Measurements from ENCODE around the gene KIF6. TPM values are rescaled to one million over a fixed set of nuclear protein-coding genes. Genes with fewer than 3 reads are reported as not detected.
"Not testable (repeated sequence)": the region's sequence is repeated elsewhere in the genome, so short reads cannot be mapped to it uniquely, and the experiment has no call there.

The KIF6 gene
- total RNA-seq, 2 experiments from 2014 or later: not detected

- ChIA-PET CTCF (no interaction called here), POLR2A (no interaction called here)
- Mint-ChIP-seq H3K4me3 (no peak overlapping the region), H3K9me3 (ENCODE audit: insufficient read depth) (no peaks in the 10 kb centered on the region), H3K36me3 (ENCODE audit: low read depth) (no peaks in the 10 kb centered on the region), H3K27me3 (ENCODE audit: low read depth) (peaks cover 7% of the 10 kb centered on the region), H3K4me1 (ENCODE audit: low read depth) (no peaks in the 10 kb centered on the region), H3K27ac (no peak overlapping the region)
- DNase-seq (no peak), ATAC-seq (no peak)
Observed at GRCh38 chr6:39493777-39494176, 231.4 kb downstream of the KIF6 start.

- no peak overlapping the region for H3K27ac Mint-ChIP-seq
- no peaks in the 10 kb centered on the region for H3K36me3 Mint-ChIP-seq (ENCODE audit: low read depth)
- ChIA-PET CTCF (no interaction called here), POLR2A (no interaction called here)
- H3K9me3 Mint-ChIP-seq (ENCODE audit: insufficient read depth): no peaks in the 10 kb centered on the region
- H3K4me3 Mint-ChIP-seq: no peak overlapping the region
- H3K4me1 Mint-ChIP-seq (ENCODE audit: low read depth): no peaks in the 10 kb centered on the region
- H3K27me3 Mint-ChIP-seq (ENCODE audit: low read depth): peaks cover 7% of the 10 kb centered on the region
- ATAC-seq (no peak), DNase-seq (no peak)
Observed at GRCh38 chr6:39493174-39493573, 232.0 kb downstream of the KIF6 start.

GRCh38 chr6:39490108-39490507 is 235.1 kb downstream of the KIF6 start:
- Mint-ChIP-seq H3K4me1 (ENCODE audit: low read depth) (no peaks in the 10 kb centered on the region), H3K9me3 (ENCODE audit: insufficient read depth) (no peaks in the 10 kb centered on the region), H3K4me3 (no peak overlapping the region), H3K27ac (no peak overlapping the region), H3K36me3 (ENCODE audit: low read depth) (no peaks in the 10 kb centered on the region), H3K27me3 (ENCODE audit: low read depth) (peaks cover 4% of the 10 kb centered on the region)
- ChIA-PET POLR2A (no interaction called here), CTCF (no interaction called here)
- ATAC-seq (no peak), DNase-seq (no peak)

- ATAC-seq: no peak
- H3K27ac Mint-ChIP-seq: no peak overlapping the region
- no peaks in the 10 kb centered on the region for H3K36me3 Mint-ChIP-seq (ENCODE audit: low read depth)
- H3K4me3 Mint-ChIP-seq: no peak overlapping the region
- H3K4me1 Mint-ChIP-seq (ENCODE audit: low read depth): no peaks in the 10 kb centered on the region
- ChIA-PET POLR2A (no interaction called here), CTCF (no interaction called here)
- H3K27me3 Mint-ChIP-seq (ENCODE audit: low read depth): peaks cover 6% of the 10 kb centered on the region
- H3K9me3 Mint-ChIP-seq (ENCODE audit: insufficient read depth): no peaks in the 10 kb centered on the region
- no peak for DNase-seq
Observed at GRCh38 chr6:39488255-39488879, 236.8 kb downstream of the KIF6 start.

- ChIA-PET POLR2A (no interaction called here), CTCF (no interaction called here)
- no peak overlapping the region for H3K27ac Mint-ChIP-seq
- DNase-seq: no peak
- H3K27me3 Mint-ChIP-seq (ENCODE audit: low read depth): peaks cover 10% of the 10 kb centered on the region
- H3K36me3 Mint-ChIP-seq (ENCODE audit: low read depth): no peaks in the 10 kb centered on the region
- H3K4me3 Mint-ChIP-seq: no peak overlapping the region
- H3K9me3 Mint-ChIP-seq (ENCODE audit: insufficient read depth): no peaks in the 10 kb centered on the region
- no peak for ATAC-seq
- H3K4me1 Mint-ChIP-seq (ENCODE audit: low read depth): no peaks in the 10 kb centered on the region
Observed at GRCh38 chr6:39484276-39484675, 240.9 kb downstream of the KIF6 start.

- H3K4me1 Mint-ChIP-seq (ENCODE audit: low read depth); POLR2A ChIA-PET; H3K4me3 Mint-ChIP-seq; H3K36me3 Mint-ChIP-seq (ENCODE audit: low read depth); ATAC-seq; CTCF ChIA-PET; H3K9me3 Mint-ChIP-seq (ENCODE audit: insufficient read depth); DNase-seq; H3K27ac Mint-ChIP-seq: not testable (repeated sequence)
- H3K27me3 Mint-ChIP-seq (ENCODE audit: low read depth): peaks cover 17% of the 10 kb centered on the region
Observed at GRCh38 chr6:39479819-39480218, 245.4 kb downstream of the KIF6 start.

GRCh38 chr6:39476670-39477069 is 248.5 kb downstream of the KIF6 start:
- Mint-ChIP-seq H3K27ac (no peak overlapping the region), H3K36me3 (ENCODE audit: low read depth) (no peaks in the 10 kb centered on the region), H3K27me3 (ENCODE audit: low read depth) (peaks cover 16% of the 10 kb centered on the region), H3K4me1 (ENCODE audit: low read depth) (peaks cover 8% of the 10 kb centered on the region), H3K9me3 (ENCODE audit: insufficient read depth) (no peaks in the 10 kb centered on the region), H3K4me3 (no peak overlapping the region)
- ATAC-seq: no peak
- ChIA-PET CTCF (no interaction called here), POLR2A (no interaction called here)
- DNase-seq: no peak

GRCh38 chr6:39476151-39476550 is 249.1 kb downstream of the KIF6 start:
- peaks cover 16% of the 10 kb centered on the region for H3K27me3 Mint-ChIP-seq (ENCODE audit: low read depth)
- CTCF ChIA-PET: no interaction called here
- DNase-seq (no peak), ATAC-seq (no peak)
- H3K9me3 Mint-ChIP-seq (ENCODE audit: insufficient read depth): no peaks in the 10 kb centered on the region
- no peak overlapping the region for H3K4me3 Mint-ChIP-seq
- H3K4me1 Mint-ChIP-seq (ENCODE audit: low read depth): peaks cover 8% of the 10 kb centered on the region
- POLR2A ChIA-PET: no interaction called here
- H3K27ac Mint-ChIP-seq: no peak overlapping the region
- H3K36me3 Mint-ChIP-seq (ENCODE audit: low read depth): no peaks in the 10 kb centered on the region

- H3K4me1 Mint-ChIP-seq (ENCODE audit: low read depth): peaks cover 8% of the 10 kb centered on the region
- no peaks in the 10 kb centered on the region for H3K9me3 Mint-ChIP-seq (ENCODE audit: insufficient read depth)
- ChIA-PET POLR2A (no interaction called here), CTCF (no interaction called here)
- H3K27me3 Mint-ChIP-seq (ENCODE audit: low read depth): peaks cover 3% of the 10 kb centered on the region
- H3K4me3 Mint-ChIP-seq: no peak overlapping the region
- ATAC-seq (no peak), DNase-seq (no peak)
- no peaks in the 10 kb centered on the region for H3K36me3 Mint-ChIP-seq (ENCODE audit: low read depth)
- peak overlapping the region; percentile 3 for H3K27ac Mint-ChIP-seq
Observed at GRCh38 chr6:39471954-39472659, 253.1 kb downstream of the KIF6 start.

- ChIA-PET CTCF (no interaction called here), POLR2A (no interaction called here)
- H3K4me3 Mint-ChIP-seq: no peak overlapping the region
- H3K4me1 Mint-ChIP-seq (ENCODE audit: low read depth): peaks cover 8% of the 10 kb centered on the region
- no peaks in the 10 kb centered on the region for H3K36me3 Mint-ChIP-seq (ENCODE audit: low read depth)
- no peaks in the 10 kb centered on the region for H3K9me3 Mint-ChIP-seq (ENCODE audit: insufficient read depth)
- DNase-seq (no peak), ATAC-seq (no peak)
- H3K27me3 Mint-ChIP-seq (ENCODE audit: low read depth): peaks cover 8% of the 10 kb centered on the region
- no peak overlapping the region for H3K27ac Mint-ChIP-seq
Observed at GRCh38 chr6:39470506-39470905, 254.7 kb downstream of the KIF6 start.

- H3K27ac Mint-ChIP-seq: no peak overlapping the region
- ChIA-PET POLR2A (no interaction called here), CTCF (no interaction called here)
- ATAC-seq (no peak), DNase-seq (no peak)
- no peaks in the 10 kb centered on the region for H3K9me3 Mint-ChIP-seq (ENCODE audit: insufficient read depth)
- no peaks in the 10 kb centered on the region for H3K36me3 Mint-ChIP-seq (ENCODE audit: low read depth)
- H3K4me1 Mint-ChIP-seq (ENCODE audit: low read depth): peaks cover 8% of the 10 kb centered on the region
- H3K4me3 Mint-ChIP-seq: no peak overlapping the region
- peaks cover 10% of the 10 kb centered on the region for H3K27me3 Mint-ChIP-seq (ENCODE audit: low read depth)
Observed at GRCh38 chr6:39468385-39468784, 256.8 kb downstream of the KIF6 start.

GRCh38 chr6:39466631-39467030 is 258.6 kb downstream of the KIF6 start:
- ATAC-seq (no peak), DNase-seq (no peak)
- Mint-ChIP-seq H3K4me1 (ENCODE audit: low read depth) (no peaks in the 10 kb centered on the region), H3K4me3 (no peak overlapping the region), H3K27me3 (ENCODE audit: low read depth) (peaks cover 13% of the 10 kb centered on the region), H3K9me3 (ENCODE audit: insufficient read depth) (no peaks in the 10 kb centered on the region), H3K27ac (no peak overlapping the region), H3K36me3 (ENCODE audit: low read depth) (no peaks in the 10 kb centered on the region)
- ChIA-PET CTCF (interaction anchor here (1.4 kb wide), 1 partner anchor 14 kb away, joined by 3 read pairs; no protein-coding TSS in a partner anchor), POLR2A (no interaction called here)

- Mint-ChIP-seq H3K4me1 (ENCODE audit: low read depth) (no peaks in the 10 kb centered on the region), H3K36me3 (ENCODE audit: low read depth) (no peaks in the 10 kb centered on the region), H3K27ac (no peak overlapping the region), H3K27me3 (ENCODE audit: low read depth) (peaks cover 13% of the 10 kb centered on the region), H3K9me3 (ENCODE audit: insufficient read depth) (no peaks in the 10 kb centered on the region), H3K4me3 (no peak overlapping the region)
- DNase-seq (no peak), ATAC-seq (no peak)
- ChIA-PET CTCF (no interaction called here), POLR2A (no interaction called here)
Observed at GRCh38 chr6:39465539-39465938, 259.7 kb downstream of the KIF6 start.

Data from activated CD8-positive, alpha-beta T cell treated with anti-CD3 and anti-CD28 coated beads, Interleukin-2, amount 10 ng/mL, durations not matched to agents 7 days and 5 days (primary cell).